GM21381 (cell line): ENCODE results near the gene APP.

ENCODE experiments used
- ATAC-seq: cut with Tn5 transposase; IDR thresholded peaks from one replicate; pipeline ENCODE4 v1.9.1; 2021; ENCODE audit warnings: mild to moderate bottlenecking, moderate library complexity; ENCODE audit not compliant: unreplicated experiment

APP gene

GRCh38 chr21:25986928-25987327, 183.6 kb downstream of the APP start:
- ATAC-seq = no peak

GRCh38 chr21:25985990-25986389, 184.6 kb downstream of the APP start:
- ATAC-seq = no peak

GRCh38 chr21:25984538-25984937, 186.0 kb downstream of the APP start:
- no peak for ATAC-seq

- ATAC-seq = no peak
Measured at GRCh38 chr21:25983745-25984144, 186.8 kb downstream of the APP start.

- no peak for ATAC-seq
Measured at GRCh38 chr21:25980710-25981109, 189.9 kb downstream of the APP start.

- no peak for ATAC-seq
Measured at GRCh38 chr21:25979845-25980616, 190.5 kb downstream of the APP start.

GRCh38 chr21:25977068-25977611, 193.4 kb downstream of the APP start:
- ATAC-seq = no peak

GRCh38 chr21:25974964-25975363, 195.6 kb downstream of the APP start:
- no peak for ATAC-seq

- ATAC-seq = no peak
Measured at GRCh38 chr21:25970254-25970930, 200.2 kb downstream of the APP start.

- peak; percentile 50 for ATAC-seq
Measured at GRCh38 chr21:25967901-25968438, 202.6 kb downstream of the APP start.

- peak; percentile 98 for ATAC-seq
Measured at GRCh38 chr21:25967181-25967900, 203.2 kb downstream of the APP start.

- no peak for ATAC-seq
Measured at GRCh38 chr21:25965951-25966707, 204.4 kb downstream of the APP start.

- ATAC-seq = no peak
Measured at GRCh38 chr21:25964926-25965325, 205.6 kb downstream of the APP start.

GRCh38 chr21:25964015-25964414, 206.6 kb downstream of the APP start:
- ATAC-seq = no peak

- no peak for ATAC-seq
Measured at GRCh38 chr21:25963181-25963580, 207.4 kb downstream of the APP start.

- ATAC-seq = no peak
Measured at GRCh38 chr21:25961042-25961441, 209.5 kb downstream of the APP start.

- ATAC-seq = no peak
Measured at GRCh38 chr21:25960402-25960801, 210.2 kb downstream of the APP start.

GRCh38 chr21:25959799-25960198, 210.8 kb downstream of the APP start:
- no peak for ATAC-seq

GRCh38 chr21:25956993-25957714, 213.4 kb downstream of the APP start:
- no peak for ATAC-seq

- no peak for ATAC-seq
Measured at GRCh38 chr21:25955646-25956045, 214.9 kb downstream of the APP start.
